Suprapubic skin (tissue), 4 donors: ENCODE measurements around the gene LYST. TPM values are rescaled to one million over a fixed set of nuclear protein-coding genes. Genes with fewer than 3 reads are reported as not detected.

Experiments used
- DNase-seq, 2 donors: peaks; one replicate each; pipeline ENCODE4 v3.0.0-alpha.2; 2019; ENCODE audit warnings: low spot score in 2 of 2
- H3K27ac ChIP-seq: fragments of 200-600 bp; sonication (generic); one replicate; pipeline ENCODE4 v1.5.1; 2019
- H3K27me3 ChIP-seq: fragments of 200-600 bp; sonication (generic); one replicate; pipeline ENCODE4 v1.5.1; 2019
- H3K36me3 ChIP-seq: fragments of 200-600 bp; sonication (generic); one replicate; pipeline ENCODE4 v1.5.1; 2019
- H3K4me1 ChIP-seq: fragments of 200-600 bp; sonication (generic); one replicate; pipeline ENCODE4 v1.5.1; 2019
- H3K4me3 ChIP-seq: fragments of 200-600 bp; sonication (generic); one replicate; pipeline ENCODE4 v1.5.1; 2019; ENCODE audit warnings: mild to moderate bottlenecking
- H3K9me3 ChIP-seq: fragments of 200-600 bp; sonication (generic); one replicate; pipeline ENCODE4 v1.5.1; 2019
- CTCF ChIP-seq, 2 donors: fragments of 200-600 bp in 1 of 2; fragments of 450-650 bp in 1 of 2; sonication (generic) in 1 of 2; IDR thresholded peaks; one replicate each; pipeline ENCODE4 v1.5.1; 2016 to 2019; ENCODE audit warnings: antibody characterized with exemption in 2 of 2, mild to moderate bottlenecking in 1 of 2, moderate library complexity in 1 of 2
- EP300 ChIP-seq: sonication (generic); formaldehyde crosslinking; IDR thresholded peaks from one replicate; pipeline ENCODE4 v1.6.1; 2017; ENCODE audit warnings: antibody characterized with exemption
- POLR2A ChIP-seq, 2 donors: fragments of 450-650 bp; IDR thresholded peaks; one replicate each; pipeline ENCODE4 v1.6.1; 2017; ENCODE audit warnings: antibody characterized with exemption in 2 of 2, mild to moderate bottlenecking in 2 of 2, moderate library complexity in 2 of 2
- POLR2AphosphoS5 ChIP-seq, 3 donors: sonication (generic); formaldehyde crosslinking; IDR thresholded peaks; one replicate each; pipeline ENCODE4 v1.6.1; 2017; ENCODE audit warnings: antibody characterized with exemption in 3 of 3
- WGBS: methylation state at CpG from one replicate; pipeline ENCODE4 v1.1.5; 2018; 5-methylcytosine and 5-hydroxymethylcytosine counted together
- total RNA-seq, 4 donors: library from RNA; depleted of rRNA; stranded (reverse); fragments of >200 nt; gene quantifications; one replicate each; pipeline ENCODE4 v1.1.0, GENCODE V29; 2016

The LYST gene
- total RNA-seq, 4 donors from 2014 or later = 40.1 to 118 (median 68.8) TPM

DNA sequence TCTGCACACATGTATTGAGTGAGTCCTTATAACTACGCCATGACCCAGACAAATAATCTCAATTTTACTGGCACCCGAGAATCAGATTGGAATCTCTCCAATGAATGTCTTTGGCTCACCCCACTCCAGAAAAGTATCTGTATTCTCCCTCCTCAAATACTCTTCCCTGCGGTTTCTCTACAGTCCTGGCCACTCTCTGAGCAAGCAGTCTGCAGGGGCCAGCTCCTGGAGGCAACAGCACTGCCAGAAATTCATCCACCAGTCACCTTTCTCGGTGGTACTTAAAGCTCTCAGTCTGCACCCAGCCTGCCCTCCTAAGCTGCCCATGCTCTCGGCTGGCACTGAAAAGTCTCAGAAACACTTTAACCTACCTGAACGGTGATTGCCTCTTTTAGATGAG lies 16.1 kb upstream of the LYST start:
- no peak for TF ChIP-seq CTCF (IDR thresholded peaks at IDR 0.05)
- no peak for TF ChIP-seq POLR2A (IDR thresholded peaks at IDR 0.05)
- TF ChIP-seq POLR2AphosphoS5 (IDR thresholded peaks at IDR 0.05) = no peak
- no peak for TF ChIP-seq EP300
- Histone ChIP-seq H3K9me3 (no peaks in the 10 kb centered on the region), H3K4me1 (peaks cover 45% of the 10 kb centered on the region), H3K36me3 (no peaks in the 10 kb centered on the region), H3K4me3 (peak overlapping the region; percentile 31), H3K27ac (peak overlapping the region; percentile 79), H3K27me3 (no peaks in the 10 kb centered on the region)
- DNase-seq = peak in 1 of 2 donors; percentile 59
- WGBS = 54% methylated on average over 6 of the region's 6 CpGs

GRCh38 chr1:235881930-235882700 lies 15.4 kb upstream of the LYST start:
- Histone ChIP-seq H3K4me1 (peaks cover 46% of the 10 kb centered on the region), H3K36me3 (no peaks in the 10 kb centered on the region), H3K27me3 (no peaks in the 10 kb centered on the region), H3K9me3 (no peaks in the 10 kb centered on the region), H3K4me3 (peak overlapping the region; percentile 31), H3K27ac (peak overlapping the region; percentile 79)
- no peak for TF ChIP-seq CTCF (IDR thresholded peaks at IDR 0.05)
- TF ChIP-seq POLR2A (IDR thresholded peaks at IDR 0.05) = no peak
- no peak for TF ChIP-seq EP300
- TF ChIP-seq POLR2AphosphoS5 (IDR thresholded peaks at IDR 0.05) = no peak
- WGBS = 72% methylated on average over 5 of the region's 5 CpGs
- peak in 1 of 2 donors; percentile 28 for DNase-seq

DNA sequence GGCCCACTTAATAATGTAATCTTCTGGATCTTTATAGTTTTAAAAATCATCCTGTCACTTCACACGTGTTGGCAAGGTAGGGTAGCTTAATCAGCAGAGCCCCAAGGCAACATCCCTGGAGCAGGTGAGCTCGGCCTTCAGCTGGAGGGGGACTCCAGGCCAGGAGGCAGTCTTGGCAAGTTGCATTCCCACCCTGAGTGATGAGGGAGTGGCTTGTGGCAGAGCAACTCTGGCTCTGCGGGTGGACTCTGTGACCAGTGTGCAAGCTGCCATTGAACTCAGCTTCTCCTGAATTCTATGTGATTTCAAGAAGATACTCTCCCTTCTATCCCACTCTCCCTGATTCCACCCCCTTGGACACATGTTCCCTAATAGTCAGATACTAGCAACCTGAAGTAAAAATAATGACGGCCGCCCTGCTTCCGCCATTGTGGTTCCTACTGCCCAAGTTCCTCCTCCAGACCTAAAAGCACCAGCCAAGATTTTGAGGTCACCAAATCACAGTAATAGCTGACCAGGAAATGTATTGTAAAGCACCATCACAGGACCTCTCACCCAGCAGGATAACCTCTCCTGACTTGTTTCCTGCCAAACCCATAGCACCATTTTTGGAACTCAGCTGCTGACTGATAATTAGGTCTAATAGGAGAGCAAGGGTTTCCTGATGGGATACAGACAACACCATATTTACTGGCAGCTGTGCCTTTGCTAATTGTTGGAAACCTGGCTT lies 11.5 kb upstream of the LYST start:
- H3K9me3 ChIP-seq = no peaks in the 10 kb centered on the region
- no peaks in the 10 kb centered on the region for H3K27me3 ChIP-seq
- H3K4me3 ChIP-seq = no peak overlapping the region
- H3K4me1 ChIP-seq = peaks cover 50% of the 10 kb centered on the region
- no peak for DNase-seq
- H3K27ac ChIP-seq = peak overlapping the region; percentile 11
- TF ChIP-seq POLR2A (IDR thresholded peaks at IDR 0.05) (no peak), CTCF (IDR thresholded peaks at IDR 0.05) (no peak), POLR2AphosphoS5 (IDR thresholded peaks at IDR 0.05) (no peak), EP300 (no peak)
- H3K36me3 ChIP-seq = no peaks in the 10 kb centered on the region
- WGBS = 43% methylated on average over 6 of the region's 6 CpGs

DNA sequence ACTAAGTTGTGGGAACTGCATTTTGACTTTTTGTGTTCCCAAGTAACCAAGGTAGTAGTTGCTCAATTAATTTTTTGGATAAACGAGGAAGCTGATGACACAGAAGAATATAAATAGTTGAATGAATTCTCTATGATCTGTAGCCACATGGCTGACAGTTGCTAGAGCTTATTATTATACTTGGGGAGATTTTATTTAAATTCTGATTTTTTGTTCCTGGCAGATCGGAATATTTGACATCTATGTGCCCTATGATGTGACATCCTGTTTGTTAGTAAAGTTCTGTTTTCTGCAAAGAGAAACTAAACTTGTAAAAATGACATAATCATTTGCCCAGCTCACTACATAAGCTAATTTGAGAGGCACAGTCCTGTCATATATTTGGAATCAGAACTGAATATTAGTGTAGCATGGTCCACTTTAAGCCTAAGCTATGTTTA lies 9.7 kb upstream of the LYST start:
- no peak for TF ChIP-seq POLR2AphosphoS5 (IDR thresholded peaks at IDR 0.05)
- TF ChIP-seq EP300 = no peak
- TF ChIP-seq CTCF (IDR thresholded peaks at IDR 0.05) = no peak
- TF ChIP-seq POLR2A (IDR thresholded peaks at IDR 0.05) = no peak
- Histone ChIP-seq H3K27me3 (no peaks in the 10 kb centered on the region), H3K4me1 (peaks cover 32% of the 10 kb centered on the region), H3K4me3 (no peak overlapping the region), H3K27ac (no peak overlapping the region), H3K9me3 (no peaks in the 10 kb centered on the region), H3K36me3 (no peaks in the 10 kb centered on the region)
- DNase-seq = no peak
- 50% methylated on average over 2 of the region's 2 CpGs for WGBS

- TF ChIP-seq CTCF (IDR thresholded peaks at IDR 0.05) (no peak), EP300 (no peak), POLR2A (IDR thresholded peaks at IDR 0.05) (no peak), POLR2AphosphoS5 (IDR thresholded peaks at IDR 0.05) (no peak)
- Histone ChIP-seq H3K27ac (no peak overlapping the region), H3K4me1 (peaks cover 22% of the 10 kb centered on the region), H3K27me3 (no peaks in the 10 kb centered on the region), H3K36me3 (no peaks in the 10 kb centered on the region), H3K4me3 (no peak overlapping the region), H3K9me3 (no peaks in the 10 kb centered on the region)
- 78% methylated on average over 4 of the region's 4 CpGs for WGBS
- DNase-seq = no peak
These were observed 8.4 kb upstream of the LYST start for GRCh38 chr1:235875036-235875597.
